Measurements from ENCODE around the gene COL27A1.
A peak's percentile ranks its signal among the peaks of the same experiment; 100 is the strongest.

The COL27A1 gene

GRCh38 chr9:114348261-114348905 lies 193.0 kb downstream of the COL27A1 start:
- Histone ChIP-seq H3K4me3 (no peak overlapping the region), H3K27me3 (ENCODE audit: low read depth) (no peaks in the 10 kb centered on the region), H3K4me1 (peaks cover 4% of the 10 kb centered on the region), H3K36me3 (replicated peaks) (peaks cover 24% of the 10 kb centered on the region), H3K9me3 (no peaks in the 10 kb centered on the region)
- no peak for DNase-seq (ENCODE audit: low spot score in 2 of 2)
- in situ Hi-C loops (cut with MboI; ENCODE audit: low sequenced_read_pairs): no loop called here

DNA sequence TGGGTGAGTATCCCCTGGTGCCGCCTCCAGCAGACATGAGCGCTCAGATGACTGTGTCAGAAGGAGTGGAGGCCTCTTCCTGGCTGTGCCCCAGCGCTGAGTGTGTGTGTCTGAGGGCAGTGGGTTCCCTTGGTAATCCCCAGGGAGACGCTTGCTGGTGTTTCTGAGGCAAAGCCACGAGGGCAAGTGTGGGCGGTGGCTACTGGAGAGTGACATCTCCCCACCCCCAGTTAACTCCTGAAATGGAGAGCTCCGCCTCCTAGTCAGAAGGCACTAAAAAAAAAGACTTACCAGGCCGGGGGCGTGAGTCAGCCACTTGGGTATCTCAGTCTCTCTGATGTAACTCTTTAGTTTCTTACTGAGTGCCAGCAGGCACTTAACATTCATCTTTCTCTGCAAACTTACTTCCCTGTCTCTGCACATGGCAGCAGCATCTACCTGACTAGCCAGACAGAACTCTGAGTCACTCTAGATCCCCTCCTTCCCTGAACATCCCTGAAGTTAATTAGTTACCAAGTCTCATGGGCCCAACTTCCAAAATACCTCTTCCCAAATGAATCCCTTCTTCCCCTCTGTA lies 193.7 kb downstream of the COL27A1 start:
- no peaks in the 10 kb centered on the region for H3K27me3 ChIP-seq (ENCODE audit: low read depth)
- DNase-seq (ENCODE audit: low spot score in 2 of 2): peak; percentile 60 to 75
- H3K4me3 ChIP-seq: no peak overlapping the region
- H3K4me1 ChIP-seq: peaks cover 4% of the 10 kb centered on the region
- H3K36me3 ChIP-seq (replicated peaks): peaks cover 24% of the 10 kb centered on the region
- in situ Hi-C loops (cut with MboI; ENCODE audit: low sequenced_read_pairs): no loop called here
- H3K9me3 ChIP-seq: no peaks in the 10 kb centered on the region

DNA sequence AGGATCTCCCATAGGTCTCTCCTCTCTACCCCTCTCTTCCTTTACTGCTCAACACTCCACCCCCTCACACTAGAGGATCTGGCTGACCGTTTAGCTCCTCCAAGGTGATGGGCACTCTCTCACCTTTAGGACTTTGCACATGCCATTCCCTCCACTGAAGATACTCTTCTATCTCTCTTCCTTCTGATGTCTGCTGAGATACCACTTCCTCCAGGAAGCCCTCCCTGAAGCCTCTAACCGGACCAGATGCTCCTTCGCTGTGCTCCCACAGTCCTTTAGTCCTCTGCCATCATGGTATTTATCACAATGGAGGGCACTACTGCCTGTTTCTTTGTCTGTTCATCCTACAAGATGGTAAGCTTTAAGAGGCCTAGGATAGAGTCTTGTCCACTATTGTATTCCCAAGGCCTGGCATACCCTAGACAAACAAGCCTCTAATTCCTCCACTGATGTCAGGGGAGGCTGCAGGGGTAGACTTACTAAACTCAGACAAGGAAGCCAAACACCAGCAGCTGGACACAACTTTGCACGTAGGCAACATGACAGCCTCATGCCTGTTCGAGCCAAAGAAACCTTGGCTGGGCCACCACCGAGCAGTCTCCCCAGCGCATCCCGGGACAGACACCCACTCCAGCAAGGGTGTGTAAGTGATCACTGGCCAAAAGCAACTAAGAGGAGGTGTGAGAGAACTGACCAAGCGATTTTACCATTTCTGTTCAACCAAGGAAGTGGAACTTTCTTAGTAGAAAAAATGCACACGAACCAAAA lies 194.6 kb downstream of the COL27A1 start:
- Histone ChIP-seq H3K4me1 (peaks cover 4% of the 10 kb centered on the region), H3K4me3 (no peak overlapping the region), H3K27me3 (ENCODE audit: low read depth) (no peaks in the 10 kb centered on the region), H3K9me3 (no peaks in the 10 kb centered on the region), H3K36me3 (replicated peaks) (peaks cover 24% of the 10 kb centered on the region)
- DNase-seq (ENCODE audit: low spot score in 2 of 2): no peak
- in situ Hi-C loops (cut with MboI; ENCODE audit: low sequenced_read_pairs): no loop called here

DNA sequence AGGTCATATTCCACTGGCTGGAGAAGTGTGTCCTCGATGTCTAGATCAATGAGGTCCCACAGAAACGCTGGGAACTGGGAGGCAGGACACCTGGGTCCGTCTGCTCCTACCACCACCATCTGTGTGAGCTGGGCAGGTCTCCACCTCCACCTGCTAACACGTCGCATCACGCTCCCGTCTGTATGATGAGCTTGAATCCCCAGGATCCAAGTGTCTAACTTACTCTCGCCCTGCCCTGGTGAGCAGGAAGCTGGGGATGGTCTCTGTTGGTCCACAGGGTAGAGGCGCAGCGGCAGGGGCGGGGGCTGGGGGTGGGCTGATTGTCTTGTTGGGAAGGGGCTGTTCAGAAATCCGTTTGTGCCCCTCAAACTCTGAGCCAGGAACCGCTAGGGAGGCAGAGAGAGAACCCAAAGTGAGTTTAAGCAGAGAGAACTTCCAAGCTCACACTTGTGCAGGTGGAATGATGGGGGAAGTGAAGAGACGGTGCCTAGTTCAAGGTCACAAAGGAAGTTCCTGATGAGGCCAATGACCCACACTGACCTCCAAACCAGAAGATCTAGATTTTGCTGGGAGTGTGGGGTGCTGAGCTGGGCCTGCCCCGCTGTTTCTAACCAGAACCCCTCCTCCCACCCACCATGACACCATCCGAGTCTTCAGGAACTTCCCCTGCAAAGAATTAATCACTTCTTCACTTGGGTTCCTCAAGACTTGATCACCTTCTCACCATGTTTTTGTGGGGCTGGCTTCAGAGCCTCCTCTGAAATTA lies 195.5 kb downstream of the COL27A1 start:
- Histone ChIP-seq H3K4me1 (peaks cover 4% of the 10 kb centered on the region), H3K4me3 (no peak overlapping the region), H3K36me3 (replicated peaks) (peaks cover 26% of the 10 kb centered on the region), H3K27me3 (ENCODE audit: low read depth) (no peaks in the 10 kb centered on the region), H3K9me3 (no peaks in the 10 kb centered on the region)
- in situ Hi-C loops (cut with MboI; ENCODE audit: low sequenced_read_pairs): no loop called here
- DNase-seq (ENCODE audit: low spot score in 2 of 2): no peak

GRCh38 chr9:114351932-114352331 lies 196.6 kb downstream of the COL27A1 start:
- no peak for DNase-seq (ENCODE audit: low spot score in 2 of 2)
- H3K27me3 ChIP-seq (ENCODE audit: low read depth): no peaks in the 10 kb centered on the region
- H3K4me3 ChIP-seq: no peak overlapping the region
- H3K36me3 ChIP-seq (replicated peaks): peaks cover 16% of the 10 kb centered on the region
- in situ Hi-C loops (cut with MboI; ENCODE audit: low sequenced_read_pairs): no loop called here
- no peaks in the 10 kb centered on the region for H3K9me3 ChIP-seq
- peaks cover 4% of the 10 kb centered on the region for H3K4me1 ChIP-seq

DNA sequence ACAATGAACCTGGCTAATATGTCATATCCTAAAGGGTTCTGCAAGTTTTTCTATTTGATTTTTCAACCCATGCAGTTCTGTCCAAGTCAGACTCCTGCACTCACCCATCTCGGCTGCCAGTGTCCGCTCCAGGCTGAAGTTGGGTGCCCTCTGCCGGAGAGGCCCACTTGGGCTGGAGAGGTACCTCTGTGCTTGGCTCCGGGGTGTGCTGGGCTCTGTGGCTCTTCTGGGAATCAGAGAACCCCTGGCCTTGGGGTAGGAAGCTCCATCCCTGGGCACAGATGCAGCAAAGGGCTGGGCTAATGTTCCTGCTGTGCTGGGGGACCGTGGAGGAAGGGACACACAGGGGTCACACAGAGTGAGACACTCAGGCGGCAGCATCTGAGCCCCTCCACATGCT lies 200.5 kb downstream of the COL27A1 start:
- Histone ChIP-seq H3K4me1 (no peaks in the 10 kb centered on the region), H3K4me3 (no peak overlapping the region), H3K36me3 (replicated peaks) (peaks cover 23% of the 10 kb centered on the region), H3K27me3 (ENCODE audit: low read depth) (no peaks in the 10 kb centered on the region), H3K9me3 (no peaks in the 10 kb centered on the region)
- in situ Hi-C loops (cut with MboI; ENCODE audit: low sequenced_read_pairs): no loop called here
- no peak for DNase-seq (ENCODE audit: low spot score in 2 of 2)

DNA sequence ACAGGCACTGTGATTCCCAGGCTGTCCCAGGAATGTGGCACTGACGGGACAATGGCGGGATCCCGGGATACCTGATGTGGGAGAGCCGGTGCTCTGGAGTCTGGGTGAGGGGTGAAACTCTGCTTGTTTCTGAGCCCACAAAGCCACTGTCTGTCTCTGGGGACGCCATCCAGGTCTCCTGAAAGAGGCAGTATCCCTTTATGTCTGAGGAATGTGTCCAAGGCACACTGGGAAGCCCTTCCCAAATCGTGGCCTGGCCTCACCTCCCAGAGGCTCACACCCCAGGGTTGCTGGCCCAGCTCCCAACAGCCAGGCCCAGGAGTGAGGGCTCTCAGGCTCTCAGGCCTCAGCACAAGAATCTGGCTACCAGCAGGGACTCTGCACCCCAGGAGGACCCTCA lies 201.5 kb downstream of the COL27A1 start:
- Histone ChIP-seq H3K4me1 (no peaks in the 10 kb centered on the region), H3K36me3 (replicated peaks) (peaks cover 29% of the 10 kb centered on the region), H3K27me3 (ENCODE audit: low read depth) (no peaks in the 10 kb centered on the region), H3K9me3 (no peaks in the 10 kb centered on the region), H3K4me3 (no peak overlapping the region)
- in situ Hi-C loops (cut with MboI; ENCODE audit: low sequenced_read_pairs): no loop called here
- DNase-seq (ENCODE audit: low spot score in 2 of 2): no peak

GRCh38 chr9:114357360-114357759 lies 202.0 kb downstream of the COL27A1 start:
- in situ Hi-C loops (cut with MboI; ENCODE audit: low sequenced_read_pairs): no loop called here
- Histone ChIP-seq H3K4me3 (no peak overlapping the region), H3K4me1 (no peaks in the 10 kb centered on the region), H3K9me3 (no peaks in the 10 kb centered on the region), H3K36me3 (replicated peaks) (peaks cover 32% of the 10 kb centered on the region), H3K27me3 (ENCODE audit: low read depth) (no peaks in the 10 kb centered on the region)
- no peak for DNase-seq (ENCODE audit: low spot score in 2 of 2)

DNA sequence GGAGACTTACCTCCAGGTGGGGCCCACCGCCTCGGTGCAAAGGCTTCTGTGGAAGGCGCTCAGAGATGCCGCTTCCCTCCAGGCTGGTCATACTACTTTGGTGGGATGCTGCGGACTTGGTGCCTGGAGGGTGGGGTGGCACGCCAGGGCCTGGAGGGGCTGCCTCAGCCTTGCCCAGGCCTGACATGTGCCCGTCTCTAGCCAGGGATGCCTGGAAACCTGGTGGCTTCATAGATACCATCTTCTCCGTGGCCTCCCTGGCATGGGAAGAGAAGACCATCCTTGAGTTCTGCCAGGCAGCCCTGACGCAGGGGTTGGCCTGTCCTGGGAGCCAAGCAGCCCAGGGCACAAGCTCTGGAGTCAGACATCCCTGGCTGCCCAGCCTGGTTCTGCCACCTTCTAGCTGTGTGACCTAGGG lies 202.6 kb downstream of the COL27A1 start:
- Histone ChIP-seq H3K9me3 (no peaks in the 10 kb centered on the region), H3K4me3 (no peak overlapping the region), H3K27me3 (ENCODE audit: low read depth) (no peaks in the 10 kb centered on the region), H3K36me3 (replicated peaks) (peaks cover 32% of the 10 kb centered on the region), H3K4me1 (no peaks in the 10 kb centered on the region)
- DNase-seq (ENCODE audit: low spot score in 2 of 2): no peak
- in situ Hi-C loops (cut with MboI; ENCODE audit: low sequenced_read_pairs): no loop called here

GRCh38 chr9:114359801-114360200 lies 204.5 kb downstream of the COL27A1 start:
- Histone ChIP-seq H3K36me3 (replicated peaks) (peaks cover 32% of the 10 kb centered on the region), H3K4me3 (no peak overlapping the region), H3K4me1 (no peaks in the 10 kb centered on the region), H3K27me3 (ENCODE audit: low read depth) (no peaks in the 10 kb centered on the region), H3K9me3 (no peaks in the 10 kb centered on the region)
- DNase-seq (ENCODE audit: low spot score in 2 of 2): no peak
- in situ Hi-C loops (cut with MboI; ENCODE audit: low sequenced_read_pairs): no loop called here

DNA sequence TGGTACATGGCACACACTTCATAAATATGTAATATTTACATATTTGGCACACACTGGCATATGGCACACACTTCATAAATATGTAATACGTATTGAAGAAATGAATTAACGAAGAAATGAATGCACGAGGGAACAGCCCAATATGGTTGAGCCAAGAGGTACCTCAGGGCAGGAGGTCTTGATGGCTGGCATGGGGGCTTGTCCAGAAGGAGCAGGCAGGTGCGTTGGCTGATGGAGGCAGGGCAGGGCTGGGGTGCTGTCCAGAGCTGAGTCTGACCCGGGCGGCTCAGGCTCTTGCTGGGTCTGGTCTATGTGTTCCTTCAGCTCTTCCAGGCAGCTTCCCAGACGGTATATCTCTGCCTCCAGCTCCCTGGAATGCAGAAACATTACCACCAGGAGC lies 206.2 kb downstream of the COL27A1 start:
- H3K9me3 ChIP-seq: no peaks in the 10 kb centered on the region
- no peak overlapping the region for H3K4me3 ChIP-seq
- DNase-seq (ENCODE audit: low spot score in 2 of 2): no peak
- peaks cover 26% of the 10 kb centered on the region for H3K36me3 ChIP-seq (replicated peaks)
- no peaks in the 10 kb centered on the region for H3K27me3 ChIP-seq (ENCODE audit: low read depth)
- in situ Hi-C loops (cut with MboI; ENCODE audit: low sequenced_read_pairs): no loop called here
- H3K4me1 ChIP-seq: no peaks in the 10 kb centered on the region

Measured in HAP-1 (cell line).